DMS 273 treated with DMSO at 0.1 percent for 48 hours (cell line): Measurements from ENCODE around the gene SCFD2.

Experiments
- DNase-seq: peaks from one replicate; lab custom pipeline; 2025; lab: John Stamatoyannopoulos, UW

SCFD2 gene

DNA sequence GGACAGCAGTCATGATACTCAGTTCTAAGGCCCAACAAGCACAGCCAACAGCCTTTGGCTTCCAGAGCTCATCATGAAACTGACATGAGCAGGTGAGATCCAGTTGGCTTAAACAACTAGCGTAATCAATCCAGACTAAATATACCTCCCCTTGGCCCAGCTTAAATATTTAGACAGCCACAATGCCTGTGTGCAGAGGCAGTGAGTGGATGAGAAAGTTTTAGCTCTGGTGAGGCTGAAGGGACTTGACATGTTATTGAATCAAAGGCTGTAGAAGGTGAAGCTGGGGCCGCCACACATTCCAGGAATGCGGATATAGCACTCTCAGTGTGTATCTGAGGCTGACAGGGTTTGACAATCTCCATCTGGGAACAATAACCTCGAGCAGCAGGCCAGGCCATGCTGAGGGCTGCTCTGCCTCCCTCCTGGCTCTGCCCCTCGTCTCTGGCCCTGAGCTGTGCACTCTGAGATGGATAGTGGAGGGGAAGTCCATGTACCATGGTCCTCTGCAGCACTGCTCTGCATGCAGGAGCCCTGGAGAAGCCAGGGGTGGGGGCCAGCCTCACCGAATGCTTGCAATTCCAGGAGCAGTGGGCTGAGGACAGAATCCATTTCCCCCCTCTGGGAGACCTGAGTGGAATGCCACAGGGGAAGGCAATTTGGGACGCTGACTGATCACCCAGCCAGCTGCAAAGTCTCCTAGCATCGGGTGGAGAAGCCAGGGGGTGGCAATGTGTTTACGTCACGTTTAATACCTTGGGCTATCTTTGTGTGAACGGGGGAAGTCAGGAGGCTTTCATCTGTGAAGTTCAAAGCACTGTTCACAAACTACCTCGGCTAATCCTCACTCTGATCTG, 541.0 kb downstream of the SCFD2 start:
- DNase-seq: no peak

DNA sequence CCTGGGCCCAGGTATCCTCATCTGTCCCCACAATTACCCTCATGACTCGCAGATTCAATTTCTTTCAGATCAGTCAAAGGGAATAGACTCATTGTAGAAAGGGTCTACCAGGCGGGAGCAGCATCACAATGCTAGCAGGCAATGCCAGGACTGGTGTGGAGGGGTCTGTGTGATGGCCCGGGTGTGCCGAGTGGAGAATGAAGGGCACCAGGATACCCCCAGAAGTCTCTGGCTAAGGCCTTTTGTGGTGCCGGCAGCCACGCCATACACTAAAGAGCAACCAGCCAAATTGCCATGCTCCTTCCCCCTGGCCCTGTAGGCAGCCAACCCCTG, 541.6 kb downstream of the SCFD2 start:
- DNase-seq: no peak

DNA sequence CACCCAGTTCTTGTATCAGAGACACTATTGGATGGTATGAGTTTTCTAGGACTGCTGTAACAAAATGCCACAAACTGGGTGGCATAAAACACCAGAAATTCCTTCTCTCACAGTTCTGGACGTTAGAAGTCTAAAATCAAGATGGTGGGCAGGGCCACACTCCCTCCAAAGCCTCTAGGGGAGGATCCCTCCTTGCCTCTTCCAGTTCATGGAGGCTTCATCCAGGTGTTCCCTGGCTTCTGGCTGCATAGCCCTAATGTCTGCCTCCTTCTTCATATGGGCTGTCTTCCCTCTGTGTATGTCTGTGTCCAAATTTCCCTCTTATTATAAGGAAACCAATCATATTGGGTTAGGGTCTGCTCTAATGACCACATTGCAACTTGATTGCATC, 542.2 kb downstream of the SCFD2 start:
- no peak for DNase-seq
